HEK293 (cell line): ENCODE measurements around the gene OPCML.

Experiments used
- YY1 ChIP-seq: fragments of 450-650 bp; formaldehyde crosslinking; IDR thresholded peaks from 2 replicates; pipeline ENCODE4 v1.5.1; 2018; ENCODE audit warnings: missing biosample characterization, missing genetic modification characterization
- ZEB2 ChIP-seq: fragments of 450-650 bp; formaldehyde crosslinking; IDR thresholded peaks from 2 replicates; pipeline ENCODE4 v1.5.1; 2016; ENCODE audit warnings: missing biosample characterization, missing genetic modification characterization
- ZNF121 ChIP-seq: fragments of 450-650 bp; formaldehyde crosslinking; IDR thresholded peaks from 2 replicates; pipeline ENCODE4 v1.5.1; 2016; ENCODE audit warnings: missing biosample characterization, missing genetic modification characterization
- ZNF146 ChIP-seq: fragments of 450-650 bp; formaldehyde crosslinking; IDR thresholded peaks from 2 replicates; pipeline ENCODE4 v1.5.1; 2016; ENCODE audit warnings: missing biosample characterization, missing genetic modification characterization
- ZNF248 ChIP-seq: fragments of 450-650 bp; formaldehyde crosslinking; IDR thresholded peaks from 2 replicates; pipeline ENCODE4 v1.5.1; 2017; ENCODE audit warnings: missing biosample characterization, missing genetic modification characterization
- ZNF510 ChIP-seq: fragments of 450-650 bp; formaldehyde crosslinking; IDR thresholded peaks from 2 replicates; pipeline ENCODE4 v1.5.1; 2018; ENCODE audit warnings: mild to moderate bottlenecking, missing genetic modification characterization, missing biosample characterization; ENCODE audit not compliant: insufficient replicate concordance
- ZNF768 ChIP-seq: fragments of 450-650 bp; formaldehyde crosslinking; IDR thresholded peaks from 2 replicates; pipeline ENCODE4 v1.5.1; 2018; ENCODE audit warnings: missing biosample characterization, mild to moderate bottlenecking, missing genetic modification characterization
- ZNF777 ChIP-seq: fragments of 450-650 bp; formaldehyde crosslinking; IDR thresholded peaks from 2 replicates; pipeline ENCODE4 v1.5.1; 2017; ENCODE audit warnings: missing biosample characterization, missing genetic modification characterization, borderline replicate concordance
- TF ChIP-seq, protein P1 (sequence below): fragments of 450-650 bp; formaldehyde crosslinking; IDR thresholded peaks from 2 replicates; pipeline ENCODE4 v1.5.1; 2016; ENCODE audit warnings: missing biosample characterization, missing genetic modification characterization
- TF ChIP-seq, protein P2 (sequence below): fragments of 450-650 bp; formaldehyde crosslinking; IDR thresholded peaks from 2 replicates; pipeline ENCODE4 v1.5.1; 2016; ENCODE audit warnings: missing biosample characterization, missing genetic modification characterization, low read depth
- TF ChIP-seq, protein P3 (sequence below): fragments of 450-650 bp; formaldehyde crosslinking; IDR thresholded peaks from 2 replicates; pipeline ENCODE4 v1.5.1; 2016; ENCODE audit warnings: missing biosample characterization, missing genetic modification characterization
- TF ChIP-seq, protein P4 (sequence below): fragments of 450-650 bp; formaldehyde crosslinking; IDR thresholded peaks from 2 replicates; pipeline ENCODE4 v1.5.1; 2016; ENCODE audit warnings: missing biosample characterization, missing genetic modification characterization
- TF ChIP-seq, protein P5 (sequence below): fragments of 450-650 bp; formaldehyde crosslinking; IDR thresholded peaks from 2 replicates; pipeline ENCODE4 v1.5.1; 2016; ENCODE audit warnings: missing biosample characterization, missing genetic modification characterization
- TF ChIP-seq, protein P6 (sequence below): fragments of 450-650 bp; formaldehyde crosslinking; IDR thresholded peaks from 2 replicates; pipeline ENCODE4 v1.5.1; 2016; ENCODE audit warnings: missing biosample characterization, missing genetic modification characterization

DNA sequence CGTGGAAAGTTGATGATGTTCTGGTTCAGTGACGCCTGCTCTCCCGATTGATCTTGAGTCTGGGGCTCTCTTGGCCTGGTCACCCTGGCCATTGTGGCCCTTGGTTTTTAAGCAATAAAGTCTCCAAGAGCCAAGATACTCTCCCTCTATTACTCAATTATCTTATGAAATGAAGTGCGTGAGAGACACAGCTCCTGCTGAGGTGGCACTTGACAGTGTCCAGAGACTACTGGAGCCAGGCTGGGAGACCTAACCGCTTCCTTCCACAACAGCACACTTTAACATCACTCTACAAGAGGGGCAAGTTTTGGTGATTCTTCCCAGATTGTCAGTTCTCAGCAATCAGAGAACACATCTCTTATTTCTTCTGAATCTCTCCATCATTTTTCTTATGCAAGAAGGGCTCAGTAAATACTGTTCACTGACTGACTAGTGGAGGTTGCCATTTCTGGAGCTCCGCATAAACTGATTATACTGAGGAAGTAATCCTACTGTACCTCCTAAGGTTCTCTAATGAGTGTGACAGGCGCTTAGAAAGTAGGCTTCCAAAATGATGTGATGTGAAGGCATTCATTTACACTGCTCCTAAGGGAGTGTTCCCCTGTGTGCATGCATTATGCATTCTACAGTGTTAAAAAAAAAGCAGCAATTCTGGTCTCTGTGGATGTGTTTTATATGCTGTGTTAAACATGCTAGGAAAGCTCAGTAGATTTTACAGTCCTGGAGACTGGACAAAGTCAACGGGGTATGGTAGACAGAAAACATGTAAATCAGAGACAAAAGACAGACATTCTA lies 968.0 kb downstream of the OPCML start:
- TF ChIP-seq ZNF777 (tag by site-specific recombination) (no peak), ZEB2 (no peak), ZNF248 (no peak), YY1 (tag by site-specific recombination) (no peak), ZNF121 (tag by site-specific recombination) (no peak), ZNF146 (tag by site-specific recombination) (no peak), ZNF510 (tag by site-specific recombination) (no peak), ZNF768 (tag by site-specific recombination) (no peak)
- TF ChIP-seq, protein P1, sequence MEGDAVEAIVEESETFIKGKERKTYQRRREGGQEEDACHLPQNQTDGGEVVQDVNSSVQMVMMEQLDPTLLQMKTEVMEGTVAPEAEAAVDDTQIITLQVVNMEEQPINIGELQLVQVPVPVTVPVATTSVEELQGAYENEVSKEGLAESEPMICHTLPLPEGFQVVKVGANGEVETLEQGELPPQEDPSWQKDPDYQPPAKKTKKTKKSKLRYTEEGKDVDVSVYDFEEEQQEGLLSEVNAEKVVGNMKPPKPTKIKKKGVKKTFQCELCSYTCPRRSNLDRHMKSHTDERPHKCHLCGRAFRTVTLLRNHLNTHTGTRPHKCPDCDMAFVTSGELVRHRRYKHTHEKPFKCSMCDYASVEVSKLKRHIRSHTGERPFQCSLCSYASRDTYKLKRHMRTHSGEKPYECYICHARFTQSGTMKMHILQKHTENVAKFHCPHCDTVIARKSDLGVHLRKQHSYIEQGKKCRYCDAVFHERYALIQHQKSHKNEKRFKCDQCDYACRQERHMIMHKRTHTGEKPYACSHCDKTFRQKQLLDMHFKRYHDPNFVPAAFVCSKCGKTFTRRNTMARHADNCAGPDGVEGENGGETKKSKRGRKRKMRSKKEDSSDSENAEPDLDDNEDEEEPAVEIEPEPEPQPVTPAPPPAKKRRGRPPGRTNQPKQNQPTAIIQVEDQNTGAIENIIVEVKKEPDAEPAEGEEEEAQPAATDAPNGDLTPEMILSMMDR (tag by site-specific recombination) = no peak
- TF ChIP-seq, protein P2, sequence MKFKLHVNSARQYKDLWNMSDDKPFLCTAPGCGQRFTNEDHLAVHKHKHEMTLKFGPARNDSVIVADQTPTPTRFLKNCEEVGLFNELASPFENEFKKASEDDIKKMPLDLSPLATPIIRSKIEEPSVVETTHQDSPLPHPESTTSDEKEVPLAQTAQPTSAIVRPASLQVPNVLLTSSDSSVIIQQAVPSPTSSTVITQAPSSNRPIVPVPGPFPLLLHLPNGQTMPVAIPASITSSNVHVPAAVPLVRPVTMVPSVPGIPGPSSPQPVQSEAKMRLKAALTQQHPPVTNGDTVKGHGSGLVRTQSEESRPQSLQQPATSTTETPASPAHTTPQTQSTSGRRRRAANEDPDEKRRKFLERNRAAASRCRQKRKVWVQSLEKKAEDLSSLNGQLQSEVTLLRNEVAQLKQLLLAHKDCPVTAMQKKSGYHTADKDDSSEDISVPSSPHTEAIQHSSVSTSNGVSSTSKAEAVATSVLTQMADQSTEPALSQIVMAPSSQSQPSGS (tag by site-specific recombination) = no peak
- TF ChIP-seq, protein P3, sequence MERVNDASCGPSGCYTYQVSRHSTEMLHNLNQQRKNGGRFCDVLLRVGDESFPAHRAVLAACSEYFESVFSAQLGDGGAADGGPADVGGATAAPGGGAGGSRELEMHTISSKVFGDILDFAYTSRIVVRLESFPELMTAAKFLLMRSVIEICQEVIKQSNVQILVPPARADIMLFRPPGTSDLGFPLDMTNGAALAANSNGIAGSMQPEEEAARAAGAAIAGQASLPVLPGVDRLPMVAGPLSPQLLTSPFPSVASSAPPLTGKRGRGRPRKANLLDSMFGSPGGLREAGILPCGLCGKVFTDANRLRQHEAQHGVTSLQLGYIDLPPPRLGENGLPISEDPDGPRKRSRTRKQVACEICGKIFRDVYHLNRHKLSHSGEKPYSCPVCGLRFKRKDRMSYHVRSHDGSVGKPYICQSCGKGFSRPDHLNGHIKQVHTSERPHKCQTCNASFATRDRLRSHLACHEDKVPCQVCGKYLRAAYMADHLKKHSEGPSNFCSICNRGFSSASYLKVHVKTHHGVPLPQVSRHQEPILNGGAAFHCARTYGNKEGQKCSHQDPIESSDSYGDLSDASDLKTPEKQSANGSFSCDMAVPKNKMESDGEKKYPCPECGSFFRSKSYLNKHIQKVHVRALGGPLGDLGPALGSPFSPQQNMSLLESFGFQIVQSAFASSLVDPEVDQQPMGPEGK (tag by site-specific recombination) = no peak
- TF ChIP-seq, protein P4, sequence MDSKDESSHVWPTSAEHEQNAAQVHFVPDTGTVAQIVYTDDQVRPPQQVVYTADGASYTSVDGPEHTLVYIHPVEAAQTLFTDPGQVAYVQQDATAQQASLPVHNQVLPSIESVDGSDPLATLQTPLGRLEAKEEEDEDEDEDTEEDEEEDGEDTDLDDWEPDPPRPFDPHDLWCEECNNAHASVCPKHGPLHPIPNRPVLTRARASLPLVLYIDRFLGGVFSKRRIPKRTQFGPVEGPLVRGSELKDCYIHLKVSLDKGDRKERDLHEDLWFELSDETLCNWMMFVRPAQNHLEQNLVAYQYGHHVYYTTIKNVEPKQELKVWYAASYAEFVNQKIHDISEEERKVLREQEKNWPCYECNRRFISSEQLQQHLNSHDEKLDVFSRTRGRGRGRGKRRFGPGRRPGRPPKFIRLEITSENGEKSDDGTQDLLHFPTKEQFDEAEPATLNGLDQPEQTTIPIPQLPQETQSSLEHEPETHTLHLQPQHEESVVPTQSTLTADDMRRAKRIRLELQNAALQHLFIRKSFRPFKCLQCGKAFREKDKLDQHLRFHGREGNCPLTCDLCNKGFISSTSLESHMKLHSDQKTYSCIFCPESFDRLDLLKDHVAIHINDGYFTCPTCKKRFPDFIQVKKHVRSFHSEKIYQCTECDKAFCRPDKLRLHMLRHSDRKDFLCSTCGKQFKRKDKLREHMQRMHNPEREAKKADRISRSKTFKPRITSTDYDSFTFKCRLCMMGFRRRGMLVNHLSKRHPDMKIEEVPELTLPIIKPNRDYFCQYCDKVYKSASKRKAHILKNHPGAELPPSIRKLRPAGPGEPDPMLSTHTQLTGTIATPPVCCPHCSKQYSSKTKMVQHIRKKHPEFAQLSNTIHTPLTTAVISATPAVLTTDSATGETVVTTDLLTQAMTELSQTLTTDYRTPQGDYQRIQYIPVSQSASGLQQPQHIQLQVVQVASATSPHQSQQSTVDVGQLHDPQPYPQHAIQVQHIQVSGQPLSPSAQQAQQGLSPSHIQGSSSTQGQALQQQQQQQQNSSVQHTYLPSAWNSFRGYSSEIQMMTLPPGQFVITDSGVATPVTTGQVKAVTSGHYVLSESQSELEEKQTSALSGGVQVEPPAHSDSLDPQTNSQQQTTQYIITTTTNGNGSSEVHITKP (tag by site-specific recombination) = no peak
- TF ChIP-seq, protein P5, sequence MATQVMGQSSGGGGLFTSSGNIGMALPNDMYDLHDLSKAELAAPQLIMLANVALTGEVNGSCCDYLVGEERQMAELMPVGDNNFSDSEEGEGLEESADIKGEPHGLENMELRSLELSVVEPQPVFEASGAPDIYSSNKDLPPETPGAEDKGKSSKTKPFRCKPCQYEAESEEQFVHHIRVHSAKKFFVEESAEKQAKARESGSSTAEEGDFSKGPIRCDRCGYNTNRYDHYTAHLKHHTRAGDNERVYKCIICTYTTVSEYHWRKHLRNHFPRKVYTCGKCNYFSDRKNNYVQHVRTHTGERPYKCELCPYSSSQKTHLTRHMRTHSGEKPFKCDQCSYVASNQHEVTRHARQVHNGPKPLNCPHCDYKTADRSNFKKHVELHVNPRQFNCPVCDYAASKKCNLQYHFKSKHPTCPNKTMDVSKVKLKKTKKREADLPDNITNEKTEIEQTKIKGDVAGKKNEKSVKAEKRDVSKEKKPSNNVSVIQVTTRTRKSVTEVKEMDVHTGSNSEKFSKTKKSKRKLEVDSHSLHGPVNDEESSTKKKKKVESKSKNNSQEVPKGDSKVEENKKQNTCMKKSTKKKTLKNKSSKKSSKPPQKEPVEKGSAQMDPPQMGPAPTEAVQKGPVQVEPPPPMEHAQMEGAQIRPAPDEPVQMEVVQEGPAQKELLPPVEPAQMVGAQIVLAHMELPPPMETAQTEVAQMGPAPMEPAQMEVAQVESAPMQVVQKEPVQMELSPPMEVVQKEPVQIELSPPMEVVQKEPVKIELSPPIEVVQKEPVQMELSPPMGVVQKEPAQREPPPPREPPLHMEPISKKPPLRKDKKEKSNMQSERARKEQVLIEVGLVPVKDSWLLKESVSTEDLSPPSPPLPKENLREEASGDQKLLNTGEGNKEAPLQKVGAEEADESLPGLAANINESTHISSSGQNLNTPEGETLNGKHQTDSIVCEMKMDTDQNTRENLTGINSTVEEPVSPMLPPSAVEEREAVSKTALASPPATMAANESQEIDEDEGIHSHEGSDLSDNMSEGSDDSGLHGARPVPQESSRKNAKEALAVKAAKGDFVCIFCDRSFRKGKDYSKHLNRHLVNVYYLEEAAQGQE (tag by site-specific recombination) = no peak
- TF ChIP-seq, protein P6, sequence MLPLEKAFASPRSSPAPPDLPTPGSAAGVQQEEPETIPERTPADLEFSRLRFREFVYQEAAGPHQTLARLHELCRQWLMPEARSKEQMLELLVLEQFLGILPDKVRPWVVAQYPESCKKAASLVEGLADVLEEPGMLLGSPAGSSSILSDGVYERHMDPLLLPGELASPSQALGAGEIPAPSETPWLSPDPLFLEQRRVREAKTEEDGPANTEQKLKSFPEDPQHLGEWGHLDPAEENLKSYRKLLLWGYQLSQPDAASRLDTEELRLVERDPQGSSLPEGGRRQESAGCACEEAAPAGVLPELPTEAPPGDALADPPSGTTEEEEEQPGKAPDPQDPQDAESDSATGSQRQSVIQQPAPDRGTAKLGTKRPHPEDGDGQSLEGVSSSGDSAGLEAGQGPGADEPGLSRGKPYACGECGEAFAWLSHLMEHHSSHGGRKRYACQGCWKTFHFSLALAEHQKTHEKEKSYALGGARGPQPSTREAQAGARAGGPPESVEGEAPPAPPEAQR = no peak
